HG03097 (cell line): ENCODE data around the gene RELCH.

Experiments used
- ATAC-seq: cut with Tn5 transposase; IDR thresholded peaks from one replicate; pipeline ENCODE4 v1.9.1; 2021; ENCODE audit not compliant: unreplicated experiment, low FRiP score

RELCH gene

GRCh38 chr18:62187543-62188510 is 772 bp downstream of the RELCH start:
- ATAC-seq, result no peak

- no peak for ATAC-seq
These were observed 2.2 kb downstream of the RELCH start for GRCh38 chr18:62189208-62189607.

GRCh38 chr18:62196079-62196478 is 9.0 kb downstream of the RELCH start:
- no peak for ATAC-seq

- no peak for ATAC-seq
These were observed 9.9 kb downstream of the RELCH start for GRCh38 chr18:62196980-62197379.

- ATAC-seq, result no peak
These were observed 11.2 kb downstream of the RELCH start for GRCh38 chr18:62198259-62198658.

- ATAC-seq, result no peak
These were observed 12.6 kb downstream of the RELCH start for GRCh38 chr18:62199629-62200028.

GRCh38 chr18:62200121-62200914 is 13.3 kb downstream of the RELCH start:
- no peak for ATAC-seq

GRCh38 chr18:62201870-62202269 is 14.8 kb downstream of the RELCH start:
- no peak for ATAC-seq

- ATAC-seq, result no peak
These were observed 18.8 kb downstream of the RELCH start for GRCh38 chr18:62205824-62206223.

- no peak for ATAC-seq
These were observed 19.5 kb downstream of the RELCH start for GRCh38 chr18:62206593-62206992.

GRCh38 chr18:62209046-62209445 is 22.0 kb downstream of the RELCH start:
- no peak for ATAC-seq

GRCh38 chr18:62210138-62210537 is 23.1 kb downstream of the RELCH start:
- ATAC-seq, result no peak

- no peak for ATAC-seq
These were observed 24.3 kb downstream of the RELCH start for GRCh38 chr18:62211325-62211828.

- ATAC-seq, result no peak
These were observed 27.7 kb downstream of the RELCH start for GRCh38 chr18:62214790-62215189.

GRCh38 chr18:62224229-62224628 is 37.2 kb downstream of the RELCH start:
- no peak for ATAC-seq

- no peak for ATAC-seq
These were observed 39.0 kb downstream of the RELCH start for GRCh38 chr18:62226047-62226446.

GRCh38 chr18:62236252-62236651 is 49.2 kb downstream of the RELCH start:
- no peak for ATAC-seq

GRCh38 chr18:62239475-62239874 is 52.4 kb downstream of the RELCH start:
- no peak for ATAC-seq

GRCh38 chr18:62242955-62243354 is 55.9 kb downstream of the RELCH start:
- ATAC-seq, result no peak

- no peak for ATAC-seq
These were observed 58.1 kb downstream of the RELCH start for GRCh38 chr18:62245177-62245576.

GRCh38 chr18:62245699-62246098 is 58.6 kb downstream of the RELCH start:
- ATAC-seq, result no peak
